ENCODE results near the gene CARNS1. TPM values are rescaled to one million over a fixed set of nuclear protein-coding genes. Genes with fewer than 3 reads are reported as not detected.
A peak's percentile ranks its signal among the peaks of the same experiment; 100 is the strongest.

Gene CARNS1
- total and polyA plus RNA-seq, 12 donors, result 0.55 to 26.6 (median 17.4) TPM

DNA sequence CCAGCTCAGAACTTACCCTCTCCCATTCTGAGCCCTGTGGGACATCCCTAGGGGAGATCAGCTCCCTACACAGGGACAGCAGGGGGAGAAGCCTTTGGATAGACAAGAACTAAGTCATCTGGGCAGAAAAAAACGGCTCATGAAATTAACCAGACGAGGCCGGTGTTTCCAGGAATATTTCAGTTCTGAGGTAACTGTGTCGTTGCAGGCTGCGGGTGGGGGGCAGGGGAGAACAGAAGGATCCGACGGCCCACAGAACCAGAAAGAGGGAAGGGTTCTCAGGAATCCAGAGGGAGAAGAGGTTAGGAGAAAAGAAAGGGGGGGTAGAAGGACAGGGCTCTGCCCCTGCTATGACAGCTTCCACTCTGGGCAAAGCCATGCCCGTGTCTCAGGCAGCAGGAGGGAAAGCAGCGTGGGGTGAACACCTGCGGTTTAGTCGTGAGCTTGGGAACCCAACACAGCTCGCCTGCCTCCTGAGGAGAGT is 45.6 kb upstream of the CARNS1 start:
- Histone ChIP-seq H3K27ac (no peak overlapping the region), H3K36me3 (peaks cover 0 to 11% (median 0%) of the 10 kb centered on the region in 9 donors), H3K9me3 (no peaks in the 10 kb centered on the region), H3K4me1 (peaks cover 20 to 80% (median 50%) of the 10 kb centered on the region in 9 donors), H3K4me3 (no peak overlapping the region), H3K27me3 (peaks cover 0 to 3% (median 0%) of the 10 kb centered on the region in 7 donors)
- intact Hi-C loops (cut with DNase I), result no loop called here
- TF ChIP-seq, protein P1, sequence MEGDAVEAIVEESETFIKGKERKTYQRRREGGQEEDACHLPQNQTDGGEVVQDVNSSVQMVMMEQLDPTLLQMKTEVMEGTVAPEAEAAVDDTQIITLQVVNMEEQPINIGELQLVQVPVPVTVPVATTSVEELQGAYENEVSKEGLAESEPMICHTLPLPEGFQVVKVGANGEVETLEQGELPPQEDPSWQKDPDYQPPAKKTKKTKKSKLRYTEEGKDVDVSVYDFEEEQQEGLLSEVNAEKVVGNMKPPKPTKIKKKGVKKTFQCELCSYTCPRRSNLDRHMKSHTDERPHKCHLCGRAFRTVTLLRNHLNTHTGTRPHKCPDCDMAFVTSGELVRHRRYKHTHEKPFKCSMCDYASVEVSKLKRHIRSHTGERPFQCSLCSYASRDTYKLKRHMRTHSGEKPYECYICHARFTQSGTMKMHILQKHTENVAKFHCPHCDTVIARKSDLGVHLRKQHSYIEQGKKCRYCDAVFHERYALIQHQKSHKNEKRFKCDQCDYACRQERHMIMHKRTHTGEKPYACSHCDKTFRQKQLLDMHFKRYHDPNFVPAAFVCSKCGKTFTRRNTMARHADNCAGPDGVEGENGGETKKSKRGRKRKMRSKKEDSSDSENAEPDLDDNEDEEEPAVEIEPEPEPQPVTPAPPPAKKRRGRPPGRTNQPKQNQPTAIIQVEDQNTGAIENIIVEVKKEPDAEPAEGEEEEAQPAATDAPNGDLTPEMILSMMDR (IDR thresholded peaks at IDR 0.05), result no peak
- no peak for ATAC-seq
- no peak for DNase-seq
- WGBS, 2 donors, result 65 to 76% methylated on average over 12 of the region's 12 CpGs

DNA sequence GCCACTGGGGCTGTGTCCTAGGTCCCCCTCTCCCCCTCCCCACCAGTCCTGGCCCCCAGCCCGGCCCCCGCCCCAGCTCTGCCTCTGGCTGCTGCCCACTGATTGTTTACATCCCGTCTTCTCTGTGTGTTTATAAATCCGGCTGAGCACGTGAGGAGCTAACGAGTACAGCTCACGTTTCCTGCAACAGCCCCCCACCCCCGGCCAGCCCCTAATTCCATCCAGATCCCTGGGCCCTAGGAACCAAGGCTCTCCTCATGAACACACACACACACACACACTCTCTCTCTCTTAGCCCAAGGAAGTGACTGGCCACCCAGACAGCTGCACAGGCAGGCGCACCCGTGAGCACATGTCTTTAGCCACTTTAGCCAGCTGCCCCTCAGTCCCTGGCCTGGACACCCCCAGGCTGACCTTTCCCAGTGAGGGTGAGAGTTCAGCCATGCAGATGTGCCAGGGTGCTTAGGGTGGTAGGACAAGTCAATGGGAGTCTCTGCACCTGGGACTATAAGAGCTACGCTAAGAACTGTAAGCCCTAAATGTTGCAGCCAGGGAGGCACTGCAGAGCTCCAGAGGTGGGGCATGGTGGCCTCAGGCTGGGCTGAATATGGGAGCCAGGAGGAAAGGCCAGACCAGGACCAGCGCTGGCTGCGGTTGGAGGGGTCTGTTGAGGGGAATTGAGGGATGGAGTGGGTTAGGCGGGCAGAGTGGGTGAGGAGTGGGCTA is 45.0 kb upstream of the CARNS1 start:
- Histone ChIP-seq H3K4me3 (no peak overlapping the region), H3K27me3 (peaks cover 0 to 3% (median 0%) of the 10 kb centered on the region in 7 donors), H3K27ac (peak overlapping the region in 1 of 10 donors; percentile 16), H3K9me3 (no peaks in the 10 kb centered on the region), H3K36me3 (peaks cover 0 to 5% (median 0%) of the 10 kb centered on the region in 9 donors), H3K4me1 (peaks cover 20 to 83% (median 50%) of the 10 kb centered on the region in 9 donors)
- DNase-seq (no peak), ATAC-seq (no peak)
- TF ChIP-seq, protein P1 (IDR thresholded peaks at IDR 0.05), result no peak
- 58 to 69% methylated on average over 12 to 14 of the region's 14 CpGs for WGBS, 2 donors
- intact Hi-C loops (cut with DNase I), result no loop called here

DNA sequence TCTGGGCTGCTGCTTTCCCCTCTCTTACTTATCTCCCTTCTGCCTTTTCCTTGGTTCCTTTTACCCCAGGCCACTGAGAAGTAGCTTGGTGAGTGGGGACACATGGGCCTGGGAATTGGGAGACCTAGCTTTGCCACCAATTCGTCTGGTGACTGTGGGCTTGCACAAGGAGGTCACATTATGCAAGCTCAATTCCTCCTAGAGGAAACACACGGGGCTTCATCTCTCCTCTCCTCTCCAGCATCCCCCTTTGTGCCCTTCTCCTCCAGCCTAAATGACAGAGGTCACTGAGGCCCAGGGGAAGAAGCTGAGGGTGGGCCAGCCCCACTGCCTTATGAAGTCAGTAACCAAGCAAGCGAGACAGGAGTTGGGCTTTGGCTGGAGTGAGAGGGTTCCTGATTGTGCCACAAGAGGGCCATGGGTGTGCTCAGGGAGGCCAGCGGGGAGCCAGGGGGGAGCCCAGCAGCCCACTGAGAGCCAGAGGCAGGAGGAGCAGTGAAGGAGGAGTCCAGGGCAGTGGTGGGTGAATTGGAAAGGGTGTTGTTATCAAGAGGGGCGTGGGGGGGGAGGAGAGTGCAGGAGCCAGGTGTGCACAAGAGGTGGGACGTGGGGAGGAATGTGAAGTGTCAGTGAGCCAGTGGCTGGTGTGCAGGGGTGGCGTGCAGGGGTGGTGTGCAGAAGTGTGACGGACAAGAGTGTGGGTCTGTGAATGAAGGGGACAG is 44.1 kb upstream of the CARNS1 start:
- WGBS, 2 donors, result 56% methylated on average over 8 of the region's 8 CpGs
- H3K27ac ChIP-seq, result peak overlapping the region in 4 of 10 donors; percentile 30 to 97 (median 93)
- H3K9me3 ChIP-seq, result no peaks in the 10 kb centered on the region
- no peak for DNase-seq
- peaks cover 0 to 5% (median 0%) of the 10 kb centered on the region in 7 donors for H3K27me3 ChIP-seq
- peak in 5 of 8 donors; percentile 4 to 31 (median 20) for ATAC-seq
- no peaks in the 10 kb centered on the region for H3K36me3 ChIP-seq
- intact Hi-C loops (cut with DNase I), result no loop called here
- peak overlapping the region in 6 of 10 donors; percentile 67 to 82 (median 76) for H3K4me3 ChIP-seq
- peaks cover 18 to 77% (median 43%) of the 10 kb centered on the region in 9 donors for H3K4me1 ChIP-seq
- TF ChIP-seq, protein P1 (IDR thresholded peaks at IDR 0.05), result peak in 8 of 9 donors; percentile 15 to 50 (median 42)

DNA sequence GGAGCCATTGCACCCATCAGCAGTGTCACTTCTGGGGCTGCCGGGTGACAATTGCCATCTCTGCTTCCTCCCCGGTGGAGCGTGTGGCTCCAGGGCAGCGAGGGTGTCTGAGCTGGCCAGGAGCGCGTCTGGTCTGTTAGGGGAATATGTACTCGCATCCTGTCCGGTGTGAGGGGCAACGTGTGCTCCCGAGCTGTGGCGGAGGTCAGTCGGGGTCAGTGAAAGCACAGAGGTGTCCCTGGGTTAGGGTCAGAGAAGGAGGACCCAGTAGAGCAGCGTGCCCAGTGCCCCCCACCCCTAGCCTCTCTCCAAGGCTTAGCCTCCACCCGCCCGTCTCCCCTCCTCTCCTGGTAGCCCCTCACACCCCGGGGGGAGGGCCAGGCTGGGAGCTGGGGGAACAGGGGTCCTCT is 43.6 kb upstream of the CARNS1 start:
- H3K4me3 ChIP-seq, result peak overlapping the region; percentile 56 to 82 (median 74)
- no peak for DNase-seq
- H3K36me3 ChIP-seq, result no peaks in the 10 kb centered on the region
- no peak for ATAC-seq
- TF ChIP-seq, protein P1 (IDR thresholded peaks at IDR 0.05), result no peak
- peaks cover 12 to 71% (median 39%) of the 10 kb centered on the region in 9 donors for H3K4me1 ChIP-seq
- no peaks in the 10 kb centered on the region for H3K9me3 ChIP-seq
- 17 to 29% methylated on average over 15 to 16 of the region's 16 CpGs for WGBS, 2 donors
- H3K27me3 ChIP-seq, result peaks cover 0 to 5% (median 0%) of the 10 kb centered on the region in 7 donors
- intact Hi-C loops (cut with DNase I), result loop anchor here in 1 of 10 donors (2.0 kb wide), 1 partner anchor 15 kb away; no protein-coding TSS in a partner anchor
- H3K27ac ChIP-seq, result peak overlapping the region in 9 of 10 donors; percentile 85 to 97 (median 91)
